GM08714 (cell line): ENCODE data around the gene PAX8.
"Not testable (repeated sequence)": the region's sequence is repeated elsewhere in the genome, so short reads cannot be mapped to it uniquely, and the experiment has no call there.

ENCODE experiments used
- H3K4me3 ChIP-seq: fragments of 200-500 bp; sonication (Bioruptor generic); 2 replicates; pipeline ENCODE4 v1.5.1; 2014; ENCODE audit warnings: mild to moderate bottlenecking, low read length, inconsistent platforms
- ZNF274 ChIP-seq: IDR thresholded peaks from 2 replicates; pipeline ENCODE4 v1.6.1; 2012; ENCODE audit warnings: mild to moderate bottlenecking, low read depth, low read length

The PAX8 gene

GRCh38 chr2:113240150-113240914 lies 38.4 kb downstream of the PAX8 start:
- TF ChIP-seq ZNF274, result no peak
- no peak overlapping the region for H3K4me3 ChIP-seq

GRCh38 chr2:113238871-113239839 lies 39.6 kb downstream of the PAX8 start:
- no peak for TF ChIP-seq ZNF274
- no peak overlapping the region for H3K4me3 ChIP-seq

- no peak for TF ChIP-seq ZNF274
- H3K4me3 ChIP-seq, result no peak overlapping the region
Observed at GRCh38 chr2:113237604-113238160, 41.0 kb downstream of the PAX8 start.

- TF ChIP-seq ZNF274, result no peak
- H3K4me3 ChIP-seq, result no peak overlapping the region
Observed at GRCh38 chr2:113236367-113237159, 42.2 kb downstream of the PAX8 start.

DNA sequence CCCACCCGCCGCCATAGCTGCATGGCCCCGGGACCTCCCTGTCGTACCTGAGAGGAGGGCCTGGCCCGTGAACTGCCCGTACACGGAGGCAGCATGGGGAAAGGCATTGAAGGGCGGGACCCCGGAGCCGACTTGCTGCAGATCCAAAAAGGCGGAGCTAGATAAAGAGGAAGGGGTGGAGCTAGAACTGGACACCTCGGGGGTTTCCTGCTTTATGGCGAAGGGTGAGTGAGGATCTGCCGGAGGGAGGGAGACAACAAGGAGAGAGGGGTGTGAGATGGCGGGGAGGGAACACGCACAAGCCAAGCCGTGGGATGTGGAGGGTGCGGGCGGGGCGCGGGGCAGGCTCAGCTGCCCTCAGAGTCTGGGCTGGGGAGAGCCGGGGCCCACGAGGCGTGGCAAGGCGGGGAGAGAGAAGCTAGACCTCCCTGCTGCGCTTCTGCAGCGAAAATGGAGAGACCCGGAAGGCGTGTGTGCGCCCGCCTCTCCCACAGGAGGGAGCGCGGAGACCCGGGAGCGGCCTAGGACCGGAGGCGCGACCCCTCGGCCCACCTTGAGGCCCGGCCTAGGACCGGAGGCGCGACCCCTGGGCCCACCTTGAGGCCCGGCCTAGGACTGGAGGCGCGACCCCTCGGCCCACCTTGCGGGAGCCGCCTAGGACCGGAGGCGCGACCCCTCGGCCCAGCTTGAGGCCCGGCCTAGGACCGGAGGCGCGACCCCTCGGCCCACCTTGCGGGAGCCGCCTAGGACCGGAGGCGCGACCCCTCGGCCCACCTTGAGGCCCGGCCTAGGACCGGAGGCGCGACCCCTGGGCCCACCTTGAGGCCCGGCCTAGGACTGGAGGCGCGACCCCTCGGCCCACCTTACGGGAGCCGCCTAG lies 43.1 kb downstream of the PAX8 start:
- H3K4me3 ChIP-seq, result not testable (repeated sequence)

- no peak overlapping the region for H3K4me3 ChIP-seq
- no peak for TF ChIP-seq ZNF274
Observed at GRCh38 chr2:113234721-113235346, 43.9 kb downstream of the PAX8 start.

DNA sequence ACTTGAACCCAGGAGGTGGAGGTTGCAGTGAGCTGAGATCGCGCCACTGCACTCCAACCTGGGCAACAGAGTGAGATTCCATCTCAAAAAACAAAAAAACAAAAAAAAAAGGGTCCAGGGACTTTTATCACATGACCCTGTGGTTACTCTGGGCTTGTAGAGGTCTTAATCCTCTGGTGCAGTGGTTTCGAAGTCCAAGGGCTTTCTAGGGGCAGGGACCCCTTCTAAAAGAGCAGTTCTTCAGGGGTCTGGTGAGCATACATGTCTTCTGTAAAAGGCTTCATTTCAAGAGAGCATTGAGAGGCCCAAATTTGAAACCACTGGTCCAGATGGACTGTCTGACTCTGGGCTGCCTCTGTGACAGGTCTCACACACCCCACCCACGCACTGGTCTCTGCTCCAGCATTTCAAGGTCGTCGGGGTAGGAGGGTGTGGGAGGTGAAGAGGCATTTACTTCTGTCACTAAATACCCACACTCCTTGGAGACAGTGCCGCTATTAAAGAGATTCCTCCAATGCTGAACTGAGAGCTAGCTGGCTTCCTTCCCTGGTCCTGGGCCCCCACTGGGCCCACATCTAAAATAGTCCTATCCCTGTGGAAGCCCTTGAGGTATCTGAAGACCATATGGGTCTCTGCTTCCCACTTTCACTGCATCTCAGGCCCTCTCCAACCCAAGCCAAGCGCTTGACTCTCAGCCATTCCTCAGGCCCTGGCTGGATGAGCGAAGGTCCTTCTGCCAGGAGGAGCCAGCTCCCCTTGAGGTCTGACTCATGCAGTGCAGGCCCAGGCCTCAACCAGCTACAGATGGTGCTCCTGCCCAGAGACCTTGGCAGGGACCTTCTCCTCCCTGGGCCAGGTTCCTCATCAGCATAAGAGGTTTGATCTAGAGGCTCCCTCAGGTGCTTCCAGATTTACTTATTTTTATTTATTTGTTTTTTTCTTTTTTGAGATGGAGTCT lies 44.8 kb downstream of the PAX8 start:
- no peak overlapping the region for H3K4me3 ChIP-seq
- no peak for TF ChIP-seq ZNF274

DNA sequence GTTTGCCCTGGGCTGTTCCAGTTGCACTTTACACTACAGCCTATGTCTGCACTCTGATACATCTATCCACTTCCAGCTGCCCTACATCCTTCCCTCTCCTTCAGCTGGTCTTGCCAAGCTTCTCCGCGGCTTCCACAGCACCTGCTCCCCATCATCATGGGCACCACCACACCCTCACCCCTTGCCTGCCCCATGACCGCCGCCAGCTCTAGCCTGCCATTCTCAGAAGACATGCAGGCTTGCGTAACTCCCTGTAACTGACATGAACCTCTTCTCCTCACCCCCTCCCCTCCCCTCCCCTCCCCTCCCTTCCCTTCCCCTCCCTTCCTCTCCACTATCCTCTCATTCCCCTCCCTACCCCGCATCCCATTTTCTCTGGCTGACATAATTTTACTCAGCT lies 46.0 kb downstream of the PAX8 start:
- no peak overlapping the region for H3K4me3 ChIP-seq
- TF ChIP-seq ZNF274, result no peak

DNA sequence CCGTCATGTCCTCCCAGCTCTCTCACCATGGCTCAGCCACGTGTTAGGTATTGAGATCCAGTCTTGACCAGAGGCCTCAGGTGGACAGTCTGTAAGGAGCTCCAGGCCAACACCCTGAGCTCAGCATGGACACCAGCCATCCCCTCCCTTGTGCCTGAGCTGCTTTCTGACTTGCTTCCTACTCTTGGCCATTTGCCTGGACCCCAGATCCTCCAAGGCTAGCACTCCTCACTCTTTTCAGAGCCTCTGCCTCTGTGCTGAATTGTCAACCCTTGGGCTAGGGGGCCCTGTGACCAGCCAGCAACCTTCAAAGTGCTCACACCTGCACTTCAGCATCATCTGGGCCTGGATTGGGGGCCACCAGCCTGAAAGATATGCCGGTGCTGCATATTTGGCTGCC lies 46.6 kb downstream of the PAX8 start:
- no peak for TF ChIP-seq ZNF274
- H3K4me3 ChIP-seq, result no peak overlapping the region

DNA sequence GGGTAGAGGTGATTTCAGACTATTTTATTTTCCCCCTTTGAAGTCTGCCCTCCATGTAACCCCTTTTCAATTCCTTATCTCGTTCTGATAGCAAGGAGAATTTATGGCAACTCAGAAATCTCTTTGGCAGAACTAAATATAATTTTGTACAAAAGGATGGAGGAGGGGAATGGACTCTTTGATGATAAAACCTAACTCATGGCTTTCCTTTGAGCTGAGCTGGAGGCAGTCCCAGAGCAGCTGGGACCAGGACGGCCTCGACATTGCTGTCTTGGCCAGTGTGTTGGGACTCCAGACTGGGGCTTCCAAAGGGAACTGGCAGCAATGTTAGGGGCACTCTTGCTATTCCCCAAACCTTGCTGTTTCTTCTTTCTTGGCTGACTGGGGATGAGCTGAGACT lies 47.7 kb downstream of the PAX8 start:
- no peak overlapping the region for H3K4me3 ChIP-seq
- no peak for TF ChIP-seq ZNF274

DNA sequence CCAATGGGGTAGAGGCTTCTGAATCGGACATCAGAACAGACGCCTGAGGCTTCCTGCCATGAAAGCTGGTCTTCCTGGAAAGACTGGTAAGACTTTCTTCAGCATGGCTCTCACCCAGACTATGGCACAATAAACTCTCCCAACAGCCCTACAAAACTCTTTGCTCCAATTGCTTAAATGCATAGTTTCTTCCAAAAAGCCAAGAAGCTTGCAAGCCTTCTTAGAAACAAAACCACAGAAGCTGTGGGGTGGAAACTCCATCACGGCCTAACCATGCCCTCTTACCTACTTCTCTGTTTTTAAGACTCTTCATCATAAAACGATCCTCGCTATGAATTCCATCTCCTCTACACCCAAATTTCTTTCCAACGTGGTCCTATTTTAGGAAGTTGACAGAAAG lies 48.2 kb downstream of the PAX8 start:
- TF ChIP-seq ZNF274, result no peak
- H3K4me3 ChIP-seq, result no peak overlapping the region

GRCh38 chr2:113229795-113230194 lies 48.9 kb downstream of the PAX8 start:
- H3K4me3 ChIP-seq, result no peak overlapping the region
- TF ChIP-seq ZNF274, result no peak
